Germinal center (tissue), 1 donor: ENCODE results near the gene NKX6-1.
A peak's percentile ranks its signal among the peaks of the same experiment; 100 is the strongest.

Experiments used
- DNase-seq: peaks from one replicate; pipeline ENCODE4 v3.0.0; 2012; ENCODE audit warnings: mixed read lengths, low spot score

The NKX6-1 gene

DNA sequence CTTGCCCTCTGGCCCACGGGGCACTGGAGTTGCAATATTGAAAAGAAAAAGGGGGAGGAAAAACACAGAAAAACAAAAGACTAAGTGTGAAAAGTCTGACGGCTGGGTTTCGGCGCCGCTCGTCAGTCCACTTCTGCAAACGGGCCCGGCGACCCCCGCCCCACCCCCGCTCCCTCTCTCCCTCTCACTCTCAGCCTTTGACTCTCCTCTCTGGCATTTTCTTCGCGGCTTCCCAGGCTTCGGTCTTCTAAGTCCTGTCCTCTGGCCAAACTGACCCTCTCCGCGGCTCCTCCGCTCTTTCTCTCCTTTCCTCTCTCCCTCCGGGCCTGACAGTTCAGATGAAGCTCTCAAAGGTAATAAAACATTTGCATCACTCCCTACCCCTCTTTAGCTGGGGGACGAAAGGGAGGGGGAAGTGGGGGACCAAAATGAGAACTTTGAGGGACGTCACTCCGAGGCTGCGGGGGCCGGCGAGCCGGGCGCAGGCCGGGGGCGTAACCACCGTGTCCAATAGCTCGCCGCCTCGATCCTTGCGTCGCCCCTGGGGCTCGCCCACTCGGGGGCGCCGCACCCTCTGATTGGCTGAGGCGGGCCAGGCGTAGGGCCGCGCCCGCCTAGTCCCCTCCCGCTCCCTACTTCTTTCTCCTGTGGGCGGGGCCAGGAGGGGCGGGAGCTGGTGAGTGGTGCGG is at the start of gene NKX6-1:
TSS of gene NKX6-1 (minus strand) at position 358 of the 689 bp plus-strand sequence. CDS start 1,064 bp downstream, outside the sequence.
- DNase-seq: peak; percentile 38

DNA sequence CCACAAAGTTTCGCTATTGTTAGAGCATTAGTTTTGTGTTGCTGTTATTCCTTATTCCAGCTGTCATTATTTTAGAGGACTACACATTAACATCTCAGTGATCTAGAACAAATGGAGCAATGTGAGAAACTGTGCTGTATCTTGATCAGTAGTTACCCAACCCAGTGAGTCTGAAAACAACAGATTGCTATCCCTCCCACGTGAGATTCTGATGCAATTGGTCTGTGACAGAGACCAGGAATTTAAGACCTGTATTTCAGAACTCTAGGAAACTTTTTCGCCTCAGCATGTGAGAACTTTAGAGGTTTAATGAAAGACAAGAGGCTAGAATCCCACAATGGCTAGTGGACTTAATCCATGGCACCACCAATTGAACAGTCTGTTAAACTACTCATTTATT is 48.1 kb upstream of the NKX6-1 start:
- no peak for DNase-seq

DNA sequence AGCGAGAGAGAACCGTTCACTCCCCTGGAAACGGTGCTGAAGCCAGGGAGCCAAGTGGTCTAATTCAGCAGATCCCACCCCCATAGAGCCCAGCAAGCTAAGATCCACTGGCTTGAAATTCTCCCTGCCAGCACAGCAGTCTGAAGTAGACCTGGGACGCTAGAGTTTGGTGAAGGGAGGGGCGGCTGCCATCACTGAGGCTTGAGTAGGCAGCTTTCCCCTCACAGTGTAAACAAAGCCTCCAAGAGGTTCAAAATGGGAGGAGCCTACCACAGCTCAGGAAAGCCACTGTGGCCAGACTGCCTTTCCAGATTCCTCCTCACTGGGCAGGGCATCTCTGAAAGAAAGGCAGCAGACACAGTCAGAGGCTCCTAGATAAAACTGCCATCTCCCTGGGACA is 46.0 kb upstream of the NKX6-1 start:
- DNase-seq: no peak

DNA sequence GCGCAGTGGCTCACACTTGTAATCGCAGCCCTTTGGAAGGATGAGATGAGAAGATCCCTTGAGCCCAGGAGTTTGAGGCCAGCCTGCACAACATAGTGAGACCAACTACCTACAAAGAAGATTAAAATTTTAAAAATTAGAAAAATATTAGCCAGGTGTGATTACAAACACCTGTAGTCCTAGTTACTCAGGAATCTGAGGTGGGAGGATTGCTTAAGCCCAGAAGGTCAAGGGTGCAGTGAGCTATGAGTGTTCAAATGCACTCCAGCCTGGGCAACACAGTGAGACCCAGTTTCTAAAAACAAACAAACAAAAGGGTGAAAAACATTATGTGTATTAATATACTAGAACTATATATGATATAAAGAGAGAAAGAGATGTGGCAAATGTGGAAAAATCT is 36.8 kb upstream of the NKX6-1 start:
- DNase-seq: no peak

DNA sequence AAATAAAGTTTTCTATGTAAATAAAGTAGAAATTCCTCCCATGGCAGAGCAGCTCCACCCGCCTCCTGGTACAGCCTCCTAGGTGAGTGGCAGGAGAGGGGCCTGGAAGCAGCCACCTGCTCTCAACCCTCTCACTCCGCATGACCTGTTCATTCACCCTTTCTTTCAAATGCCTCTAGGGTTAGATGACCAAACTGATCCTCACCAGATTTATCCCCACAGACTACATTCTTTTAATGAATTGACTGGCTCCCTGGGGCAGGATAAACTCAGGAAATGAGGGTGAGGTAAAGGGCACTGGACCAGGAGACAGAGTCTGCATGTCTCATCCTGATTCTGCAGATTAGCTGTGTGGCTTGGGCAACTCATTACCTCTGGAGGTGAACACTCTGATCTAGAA is 32.6 kb upstream of the NKX6-1 start:
- DNase-seq: no peak

DNA sequence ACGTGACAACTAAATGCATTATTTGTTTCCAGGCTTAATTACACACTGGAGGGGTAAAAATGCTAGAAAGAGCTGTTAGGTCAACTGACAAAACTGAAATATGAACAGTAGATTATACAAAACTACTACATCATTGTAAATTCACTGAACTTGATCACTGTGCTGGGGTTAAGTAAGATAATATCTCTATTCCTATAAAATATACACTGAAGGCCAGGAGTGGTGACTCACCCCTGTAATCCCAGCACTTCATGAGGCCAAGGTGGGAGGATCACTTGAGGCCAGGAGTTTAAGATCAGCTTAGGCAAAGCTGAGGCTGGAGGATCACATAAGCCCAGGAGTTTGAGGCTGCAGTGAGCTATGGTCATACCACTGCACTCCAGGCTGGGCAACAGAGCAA is 31.8 kb upstream of the NKX6-1 start:
- no peak for DNase-seq

DNA sequence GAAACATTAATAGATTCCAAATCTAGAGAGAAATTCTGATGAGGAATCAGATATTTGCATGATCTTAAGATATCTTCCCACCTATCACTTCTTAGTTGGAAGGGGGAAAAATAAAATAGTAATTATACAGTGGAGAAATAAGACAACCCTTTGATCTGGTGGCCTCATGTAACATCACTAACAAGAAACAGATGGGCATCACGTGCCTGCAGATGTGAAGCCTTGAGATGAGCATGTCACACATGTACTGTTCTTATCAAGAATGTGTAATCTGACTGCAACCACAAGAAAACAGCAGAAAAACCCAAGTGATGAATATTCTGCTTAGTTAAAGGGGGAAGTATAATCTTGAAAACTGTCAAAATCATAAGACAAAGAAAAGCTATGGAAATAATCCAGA is 31.4 kb upstream of the NKX6-1 start:
- no peak for DNase-seq

DNA sequence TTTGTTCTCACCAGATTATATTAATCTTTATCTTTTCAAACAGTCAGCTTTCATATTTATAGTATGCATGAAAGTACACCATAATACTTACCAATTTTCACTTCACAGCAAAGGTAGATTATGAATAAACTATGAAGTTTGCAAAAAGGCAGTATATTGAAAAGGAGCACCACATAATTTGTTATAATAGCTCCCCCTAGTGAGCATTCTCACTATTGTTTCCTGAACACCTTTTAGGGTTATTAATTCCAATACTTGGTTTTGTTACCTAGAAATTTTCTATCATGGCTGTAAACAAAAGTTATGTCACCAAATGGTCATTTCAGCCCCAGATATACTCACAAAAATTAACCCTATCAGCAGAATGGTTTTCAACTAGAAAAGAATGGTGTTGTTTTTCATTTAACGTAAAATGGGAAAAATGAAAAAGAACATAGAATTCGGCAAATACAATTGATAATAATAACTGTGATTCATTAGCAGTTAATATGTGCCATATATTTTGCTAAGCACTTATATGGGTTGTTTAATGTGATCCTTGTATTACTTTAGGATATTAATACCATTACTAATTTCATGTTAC is 30.2 kb upstream of the NKX6-1 start:
- peak; percentile 5 for DNase-seq

DNA sequence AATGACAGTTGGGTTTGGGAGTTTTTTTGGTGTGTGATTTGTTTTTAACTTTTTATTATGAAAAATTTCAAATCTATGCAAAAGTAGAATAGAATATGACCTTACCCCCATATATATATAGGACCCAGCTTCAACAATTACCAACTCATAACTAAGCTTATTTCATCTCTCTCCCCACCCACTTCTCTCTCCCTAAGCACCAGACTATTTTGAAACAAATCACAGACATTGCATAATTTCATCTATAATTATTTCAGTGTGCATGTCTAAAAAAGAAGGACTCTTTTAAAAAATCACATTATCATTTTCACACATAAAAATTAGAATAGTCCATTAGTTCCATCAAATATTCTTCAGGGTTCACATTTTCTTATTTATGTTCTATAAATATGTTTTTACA is 28.3 kb upstream of the NKX6-1 start:
- no peak for DNase-seq

DNA sequence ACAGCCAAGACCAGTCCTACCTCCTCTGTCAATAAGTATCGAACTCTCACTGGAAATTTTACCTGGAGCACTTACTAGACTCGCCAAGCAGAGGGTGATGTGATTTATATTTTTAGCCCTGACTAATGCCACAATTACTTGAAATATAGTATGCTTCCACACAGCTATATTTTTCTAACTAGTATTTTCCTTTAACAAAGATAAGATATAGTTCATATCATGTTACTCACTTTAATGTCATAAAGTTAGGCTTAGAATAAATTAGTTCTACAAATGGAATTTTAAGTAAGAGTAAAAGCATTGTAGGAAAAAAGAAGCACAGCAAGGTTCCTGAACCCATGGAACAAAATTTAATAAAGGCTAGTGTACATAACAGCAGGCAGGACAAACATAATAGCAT is 16.0 kb upstream of the NKX6-1 start:
- DNase-seq: no peak

DNA sequence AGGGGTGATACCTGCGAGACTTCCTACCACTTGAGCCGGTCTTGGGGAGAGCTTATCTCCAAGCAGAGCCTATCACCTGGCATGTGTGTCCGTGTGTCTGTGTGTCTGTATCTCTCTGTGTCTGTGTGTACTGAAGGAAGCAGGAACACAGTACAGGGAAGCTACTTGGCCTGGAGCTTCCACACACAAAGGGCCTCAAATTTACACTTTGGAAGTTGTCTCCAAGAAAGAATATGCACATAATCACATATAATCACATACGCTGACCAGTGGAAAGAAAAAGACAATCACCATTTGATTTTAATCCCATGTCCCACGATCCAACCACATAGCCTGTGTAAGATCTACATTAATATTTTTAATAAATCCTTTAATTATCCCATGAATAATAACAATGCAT is 13.2 kb upstream of the NKX6-1 start:
- DNase-seq: no peak

DNA sequence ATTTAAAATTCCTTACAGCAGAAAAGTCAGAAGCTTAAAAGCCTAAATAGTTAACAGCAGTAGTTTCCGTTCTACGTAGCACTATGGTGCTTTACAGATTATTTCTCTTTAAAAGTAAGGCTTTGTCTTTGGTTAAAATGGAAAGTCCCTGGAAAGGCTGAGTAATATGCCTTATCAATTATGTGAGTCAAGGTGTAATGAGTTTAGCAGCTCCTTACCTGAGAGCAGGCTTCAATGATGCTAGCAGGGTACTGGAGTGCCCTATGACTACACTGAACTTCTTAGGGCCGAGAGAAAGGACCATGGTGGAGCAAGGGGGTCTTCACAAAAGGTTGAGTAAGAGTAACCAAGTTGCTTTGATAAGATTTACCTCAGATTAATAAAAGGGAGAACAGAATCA is 12.6 kb upstream of the NKX6-1 start:
- no peak for DNase-seq

DNA sequence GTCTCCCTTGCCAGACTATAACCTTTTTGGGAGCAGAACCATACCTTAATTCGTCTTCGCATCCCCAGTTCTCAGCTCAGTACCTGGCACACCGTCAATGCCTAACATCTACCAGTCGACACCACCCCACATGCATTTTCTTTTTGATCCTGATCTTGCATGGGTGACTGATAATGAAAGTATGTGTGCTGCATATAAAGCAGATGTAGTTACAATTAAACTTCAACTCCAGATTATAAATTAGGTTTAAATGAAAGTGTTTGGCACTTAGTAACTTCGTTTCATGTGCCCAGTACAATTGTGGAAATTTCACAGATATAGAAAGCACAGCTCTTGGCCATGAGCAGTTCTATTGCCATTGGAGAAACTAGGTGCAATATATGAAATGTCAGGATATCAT is 8.8 kb upstream of the NKX6-1 start:
- DNase-seq: no peak

DNA sequence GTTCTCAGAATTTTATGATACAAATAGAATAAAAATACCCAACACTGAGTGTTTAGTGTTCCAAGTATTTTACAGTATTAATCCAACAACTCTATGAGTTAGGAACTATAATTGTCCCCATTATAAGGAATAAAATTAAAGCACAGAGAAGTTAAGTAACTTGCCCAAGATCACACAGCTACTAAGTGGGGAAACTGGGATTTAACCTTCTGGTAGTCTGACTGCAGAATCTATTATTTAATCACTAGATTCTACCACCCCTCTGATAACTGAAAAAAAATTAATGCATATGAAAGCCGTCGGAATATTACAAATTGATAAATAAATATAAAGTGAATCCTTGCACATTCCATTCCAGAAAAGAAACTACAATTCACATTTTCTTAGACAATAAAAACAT is 5.7 kb upstream of the NKX6-1 start:
- no peak for DNase-seq

DNA sequence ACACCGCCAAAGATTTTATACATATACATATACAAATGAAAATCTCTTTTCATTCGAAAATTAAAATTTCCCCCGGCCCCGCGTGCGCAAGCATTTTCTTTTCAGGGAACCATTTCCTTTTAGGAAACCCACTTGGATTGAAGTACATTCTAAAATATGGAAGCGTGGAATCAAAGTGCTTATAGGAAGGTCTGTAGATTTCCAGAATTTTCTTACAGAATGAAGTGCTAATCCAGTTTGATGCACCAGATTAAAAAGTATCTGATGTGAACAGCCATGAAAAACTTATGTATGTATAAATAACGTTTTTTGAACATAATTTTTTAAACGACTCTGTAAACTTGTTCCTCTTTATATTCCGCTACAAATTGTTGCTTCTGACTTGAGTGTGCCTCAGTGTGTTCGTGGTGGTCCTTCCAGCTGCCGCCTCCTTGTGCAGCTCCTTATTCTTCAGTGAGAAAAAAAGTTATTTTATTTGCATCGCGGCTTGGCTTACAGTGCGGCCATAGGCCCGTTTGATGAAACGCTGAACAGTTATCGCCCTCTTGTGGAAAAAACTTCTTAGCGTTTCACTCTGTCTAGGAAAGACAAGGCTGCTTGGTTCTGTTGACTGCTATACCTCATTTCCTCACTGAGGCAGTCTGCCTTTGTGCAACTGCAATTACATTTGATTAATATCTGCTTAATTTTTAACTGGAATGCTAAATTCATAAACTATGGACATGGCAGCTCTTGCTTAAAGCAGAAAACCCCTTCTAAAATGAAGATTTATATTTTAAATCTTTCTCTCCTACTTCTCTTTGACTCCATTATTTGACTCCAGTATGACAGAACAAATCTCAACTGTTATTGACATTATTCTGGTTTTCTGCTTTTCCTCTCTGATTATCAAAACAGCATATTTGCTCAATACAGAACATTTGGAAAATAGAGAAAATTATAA is 4.7 kb upstream of the NKX6-1 start:
- DNase-seq: peak; percentile 53

DNA sequence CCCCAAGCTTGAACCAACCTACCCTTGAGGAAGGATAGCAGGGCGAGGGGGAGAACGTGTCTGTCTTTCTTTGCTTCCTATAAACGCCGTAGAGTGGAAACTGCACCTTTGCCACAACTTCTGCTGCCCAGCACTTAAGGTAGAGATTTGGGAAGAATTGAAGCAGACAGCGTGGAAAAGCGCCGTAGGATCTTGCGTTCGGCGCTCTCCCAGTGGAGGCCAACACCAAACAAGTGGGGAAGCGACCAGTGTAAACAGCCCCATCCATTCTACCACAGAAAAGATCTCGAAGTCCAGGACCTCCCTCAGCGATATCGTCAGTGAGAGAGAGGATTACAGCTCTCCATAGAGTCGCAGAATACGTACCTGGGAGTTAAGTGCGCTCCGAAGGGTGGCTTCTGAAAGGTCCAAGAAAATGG is 3.9 kb upstream of the NKX6-1 start:
- DNase-seq: no peak

DNA sequence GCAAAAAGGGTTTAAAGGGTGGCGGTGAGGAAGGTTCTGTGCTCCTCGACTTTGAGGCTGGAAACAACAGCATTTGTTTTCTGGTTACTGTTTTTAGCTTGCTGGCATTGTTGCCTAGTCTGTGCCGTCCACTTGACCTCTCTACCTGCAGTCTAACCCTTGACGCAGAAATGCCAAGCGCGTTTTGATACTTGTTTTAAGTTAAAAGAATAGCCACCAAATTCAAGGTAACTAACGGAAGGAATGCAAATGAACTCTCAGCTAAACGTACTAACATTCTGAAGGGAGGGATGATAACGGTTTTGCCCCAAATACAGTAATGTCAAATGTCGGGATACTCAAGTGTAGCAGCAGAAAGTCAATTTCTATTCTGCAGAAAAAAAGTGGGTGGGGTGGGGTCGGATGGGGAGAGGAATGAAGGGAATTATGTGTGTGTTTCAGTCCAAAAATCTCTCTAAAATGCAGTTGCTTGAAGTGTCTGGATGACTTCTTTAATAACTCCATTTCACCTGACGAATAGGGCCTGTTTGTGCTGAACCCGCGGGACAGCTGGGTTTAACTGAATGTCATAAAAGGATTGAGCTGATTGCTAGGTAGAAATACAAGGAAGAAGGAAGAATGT is 3.4 kb upstream of the NKX6-1 start:
- DNase-seq: no peak

DNA sequence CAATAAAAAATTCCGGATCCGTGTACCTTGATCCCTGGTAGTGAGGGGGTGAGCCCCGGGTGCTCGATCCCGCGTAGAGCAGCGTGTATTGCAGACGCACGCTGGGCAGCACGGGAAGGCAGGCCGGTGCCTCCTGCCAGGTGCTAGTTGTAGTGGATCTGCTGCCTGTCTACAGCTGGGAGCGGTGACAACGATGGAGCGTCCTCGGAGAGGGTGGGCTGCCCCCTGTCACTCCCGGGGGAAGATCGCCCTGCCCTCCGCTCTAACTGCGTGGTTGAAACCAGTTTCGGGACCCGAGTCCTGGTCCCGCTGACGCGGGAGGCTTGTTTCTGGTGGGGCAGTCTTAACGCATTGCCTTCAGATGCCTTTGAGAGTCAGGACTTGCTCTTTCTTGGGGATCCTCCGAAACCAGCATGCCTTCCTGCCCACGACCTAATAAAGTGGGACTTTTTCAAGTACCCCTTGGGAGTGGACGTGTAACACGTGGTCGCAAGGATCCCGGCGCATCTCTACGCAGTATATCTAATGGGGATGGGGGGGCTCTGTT is 2.7 kb upstream of the NKX6-1 start:
- DNase-seq: no peak

DNA sequence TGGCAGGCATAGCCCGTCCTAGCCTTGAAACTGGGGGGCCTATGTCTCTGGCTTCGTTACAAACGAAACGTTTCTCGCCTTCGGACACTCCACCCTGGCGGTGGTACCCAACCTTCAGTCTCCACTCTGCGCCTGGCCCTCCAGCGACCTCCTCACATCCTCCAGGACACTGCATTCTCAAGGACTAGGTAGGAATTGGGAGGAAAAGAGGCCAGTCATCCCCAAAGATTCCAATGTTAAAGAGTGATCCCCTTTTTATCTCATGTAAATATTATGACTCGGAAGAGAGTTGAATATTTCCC is 2.1 kb upstream of the NKX6-1 start:
- no peak for DNase-seq

DNA sequence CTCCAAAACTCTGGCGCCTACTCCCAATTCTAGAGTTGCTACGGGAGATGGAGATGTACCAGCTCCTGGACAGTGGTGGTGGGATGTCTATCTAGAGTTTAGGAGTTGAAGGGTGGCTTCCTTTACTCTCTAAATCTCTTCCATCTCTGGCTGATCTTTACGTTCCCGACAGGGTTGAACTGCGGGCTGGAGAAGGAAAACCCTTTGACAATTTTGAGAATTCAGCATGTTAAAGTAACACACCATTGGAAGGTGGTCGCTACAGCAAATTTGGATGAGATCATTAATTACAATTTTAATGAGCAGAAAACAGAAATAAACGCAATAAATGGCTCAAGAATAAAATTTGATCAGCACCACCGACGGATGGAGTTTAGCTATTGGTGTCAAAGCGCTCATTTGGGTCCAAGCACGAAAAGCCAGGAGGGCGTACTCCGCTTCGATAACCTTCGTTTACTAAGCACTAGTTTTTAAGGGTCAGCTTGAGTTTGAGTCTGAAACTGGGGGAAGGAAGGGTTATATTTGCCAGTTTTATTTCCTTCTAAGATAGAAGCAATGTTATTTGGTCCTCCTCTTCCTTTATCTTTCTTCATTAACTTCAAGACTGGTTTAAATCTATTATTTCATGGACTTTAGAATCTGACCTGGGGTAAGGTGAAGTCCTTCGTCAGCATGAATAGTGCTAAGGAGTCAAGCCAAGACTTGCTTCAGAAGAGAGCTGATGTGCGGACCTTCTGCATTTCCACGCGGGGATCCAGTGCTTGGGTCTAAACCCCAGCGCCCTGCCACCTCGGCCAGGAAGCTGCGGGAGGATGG is 1.5 kb upstream of the NKX6-1 start:
- no peak for DNase-seq

DNA sequence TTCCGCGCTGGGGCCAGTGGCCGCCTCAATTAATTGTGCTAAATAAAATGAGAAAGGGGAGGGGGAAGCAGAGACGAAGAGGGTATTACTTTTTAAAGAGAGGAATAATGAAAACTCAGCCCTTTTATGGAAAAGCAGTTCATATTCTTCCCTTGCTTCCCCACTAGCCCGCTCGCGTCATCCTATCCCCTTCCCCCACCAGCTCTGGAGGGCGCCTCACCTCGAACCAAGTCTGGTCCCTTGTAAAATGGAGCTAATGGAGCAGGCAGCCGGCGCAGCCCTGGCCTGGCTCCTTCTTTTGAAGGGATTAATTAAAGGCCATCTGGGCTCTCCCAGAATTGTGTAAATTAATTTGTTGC is 511 bp upstream of the NKX6-1 start:
- no peak for DNase-seq
